ENCODE data around the gene PRH1.

The PRH1 gene

DNA sequence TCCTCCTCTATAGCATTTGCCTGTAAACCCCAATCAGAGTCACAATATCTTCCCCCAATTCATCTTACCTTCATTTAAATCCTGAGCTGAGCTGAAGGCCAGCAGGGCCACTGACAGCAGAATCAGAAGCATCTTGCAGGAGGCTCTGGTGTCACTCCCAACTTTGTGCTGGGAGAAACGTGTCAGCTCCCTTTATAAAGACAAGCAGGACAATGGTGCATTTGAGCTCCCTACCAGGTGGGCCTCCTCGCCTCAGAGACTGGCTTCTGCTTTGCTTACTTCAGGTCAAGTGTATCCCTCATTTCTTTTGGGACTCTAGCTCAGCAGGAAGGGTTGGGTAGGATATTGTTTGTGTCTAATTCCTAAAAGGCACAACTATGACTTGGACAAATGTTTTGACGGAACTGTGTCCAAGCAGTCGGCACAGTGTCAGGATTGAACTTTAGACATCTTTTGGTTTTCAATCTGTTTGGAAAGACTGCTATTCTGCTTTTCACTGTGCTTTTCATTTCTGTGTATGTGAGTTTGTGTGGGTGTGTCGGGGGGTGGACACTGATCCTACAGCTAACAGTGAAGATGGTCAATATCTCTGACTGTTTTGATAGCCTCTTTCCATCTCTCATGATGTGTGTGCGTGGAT is at the start of gene PRH1:
Gene PRH1, minus strand, starts transcription at position 170 of the 640 bp plus-strand sequence. Its CDS starts 38 bp downstream, at position 132.
- DNase-seq (ENCODE audit: low read depth in 1 of 2, low spot score in 1 of 2): no peak

GRCh38 chr12:10928746-10929286 is 44.8 kb upstream of the PRH1 start, which contains the start of gene PRH2:
PRH2 (plus strand) TSS chr12:10929236; CDS start chr12:10929274, 38 bp downstream.
- no peak for DNase-seq (ENCODE audit: low read depth in 1 of 2, low spot score in 1 of 2)

DNA sequence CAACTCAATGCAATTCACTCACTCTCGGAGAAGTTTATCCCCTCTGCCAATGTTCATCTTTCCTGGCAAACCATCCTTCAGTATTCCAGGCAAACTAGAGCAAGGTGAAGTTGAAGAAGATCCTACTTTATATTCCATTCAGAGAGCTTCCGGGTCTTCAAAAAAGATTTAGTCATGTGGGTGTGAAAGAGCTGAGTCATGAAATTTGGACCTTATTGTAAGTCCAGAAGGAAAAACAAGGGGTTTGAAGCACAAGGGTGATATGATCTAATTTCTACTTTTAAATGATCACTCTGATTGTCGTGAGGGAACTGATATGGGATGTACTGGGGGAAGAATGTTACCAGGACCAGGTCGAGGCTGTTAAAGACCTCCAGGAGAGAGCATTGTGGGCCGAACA is 42.2 kb upstream of the PRH1 start:
- DNase-seq (ENCODE audit: low read depth in 1 of 2, low spot score in 1 of 2): no peak

- DNase-seq (ENCODE audit: low read depth in 1 of 2, low spot score in 1 of 2): no peak
Measured at GRCh38 chr12:10919809-10920208, 35.8 kb upstream of the PRH1 start.

DNA sequence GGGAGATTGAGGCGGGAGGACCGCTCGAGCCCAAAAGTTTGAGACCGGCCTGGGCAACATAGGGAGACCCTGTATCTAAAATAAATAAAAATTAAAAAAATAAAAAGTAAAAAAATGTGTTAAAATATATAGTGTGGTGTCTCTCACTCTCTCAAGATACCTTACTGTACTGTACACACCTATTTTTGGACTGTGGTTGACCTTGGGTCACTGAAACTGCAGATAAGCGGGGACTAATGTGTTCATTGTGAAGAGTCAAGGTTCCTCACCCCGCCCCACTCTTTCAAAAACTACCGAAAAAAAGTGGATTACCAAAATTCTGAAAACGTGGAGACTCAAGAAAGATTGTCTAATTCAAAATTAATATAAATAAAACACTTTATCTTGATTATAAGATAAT is 26.3 kb upstream of the PRH1 start:
- no peak for DNase-seq (ENCODE audit: low read depth in 1 of 2, low spot score in 1 of 2)

DNA sequence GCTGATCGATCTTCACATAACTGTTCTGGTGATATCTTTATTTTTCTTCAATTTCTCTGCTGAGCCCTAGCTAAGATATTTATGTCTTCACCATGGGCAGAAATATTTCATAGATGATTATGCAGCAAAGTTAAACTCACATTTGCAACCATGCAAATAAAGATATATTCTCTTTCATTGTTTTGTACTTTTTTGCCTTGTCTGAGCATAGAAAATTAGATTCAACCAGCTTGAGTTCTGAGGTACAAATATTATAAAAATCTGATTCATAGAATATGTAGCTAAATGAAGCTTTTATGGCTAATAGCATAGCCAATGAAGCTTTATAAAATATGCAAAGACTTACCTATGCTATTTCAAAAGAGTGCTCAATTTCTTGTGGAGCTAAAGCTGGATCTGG is 25.4 kb upstream of the PRH1 start, which contains the start of gene TAS2R13:
Gene TAS2R13, minus strand, starts transcription at position 101 of the 400 bp plus-strand sequence. CDS start 264 bp downstream, outside the sequence.
- no peak for DNase-seq (ENCODE audit: low read depth in 1 of 2, low spot score in 1 of 2)

DNA sequence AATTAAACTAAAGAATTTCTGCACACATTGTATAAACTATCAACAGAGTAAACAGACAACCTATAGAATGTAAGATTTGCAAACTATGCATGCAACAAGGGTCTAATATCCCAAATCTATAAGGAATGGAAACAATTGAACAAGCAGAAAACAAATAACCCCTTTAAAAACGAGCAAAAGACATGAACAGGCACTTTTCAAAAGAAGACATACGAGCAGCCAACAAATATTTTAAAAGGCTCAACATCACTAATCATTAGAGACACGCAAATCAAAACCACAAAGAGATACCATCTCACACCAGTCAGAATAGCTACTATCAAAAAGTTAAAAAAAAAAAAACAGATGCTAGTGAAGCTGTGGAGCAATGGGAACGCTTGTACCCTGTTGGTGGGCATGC is 20.6 kb upstream of the PRH1 start:
- no peak for DNase-seq (ENCODE audit: low read depth in 1 of 2, low spot score in 1 of 2)

- DNase-seq (ENCODE audit: low read depth in 1 of 2, low spot score in 1 of 2): no peak
Measured at GRCh38 chr12:10901427-10901826, 17.4 kb upstream of the PRH1 start.

DNA sequence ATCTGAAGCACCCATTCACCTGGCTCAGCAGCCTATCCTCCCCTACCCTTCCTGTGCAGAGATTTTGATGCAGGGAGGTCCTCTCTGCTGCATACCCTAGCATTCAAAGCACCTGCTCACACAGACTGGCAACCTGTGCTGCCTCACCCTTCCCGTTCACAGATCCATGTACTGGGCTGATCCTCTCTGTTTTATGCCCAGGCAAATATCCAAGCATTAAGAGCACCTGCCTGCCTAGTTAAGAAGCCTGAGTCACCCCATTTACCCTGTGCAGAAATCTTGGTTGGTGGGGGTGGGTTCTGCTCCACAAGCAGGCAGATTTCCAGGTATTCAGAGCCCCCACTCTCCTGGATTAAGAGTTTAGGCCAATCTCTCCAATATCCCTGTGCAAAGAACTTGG is 16.9 kb upstream of the PRH1 start:
- DNase-seq (ENCODE audit: low read depth in 1 of 2, low spot score in 1 of 2): no peak

GRCh38 chr12:10900530-10900929 is 16.5 kb upstream of the PRH1 start:
- no peak for DNase-seq (ENCODE audit: low read depth in 1 of 2, low spot score in 1 of 2)

GRCh38 chr12:10896854-10897253 is 12.8 kb upstream of the PRH1 start:
- DNase-seq (ENCODE audit: low read depth in 1 of 2, low spot score in 1 of 2): no peak

DNA sequence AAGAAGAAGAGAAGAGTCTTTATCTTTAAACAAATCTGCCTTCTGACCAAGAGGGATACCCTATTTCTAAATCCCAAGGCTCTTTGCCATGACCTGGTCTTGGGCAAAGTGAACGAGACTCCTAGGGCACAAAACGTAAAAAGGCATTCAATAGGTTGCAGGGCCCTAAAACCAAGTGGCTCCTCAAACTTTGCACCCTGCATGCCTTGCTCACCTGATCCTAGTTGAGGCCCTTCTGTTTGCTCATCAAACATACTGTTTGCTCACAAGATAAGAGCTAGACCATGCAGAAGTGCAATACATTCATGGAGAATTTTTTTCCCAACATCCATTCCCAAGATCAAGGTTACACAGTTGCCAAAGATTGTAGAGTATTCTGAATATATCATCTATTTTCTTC is 7.9 kb upstream of the PRH1 start:
- DNase-seq (ENCODE audit: low read depth in 1 of 2, low spot score in 1 of 2): no peak

DNA sequence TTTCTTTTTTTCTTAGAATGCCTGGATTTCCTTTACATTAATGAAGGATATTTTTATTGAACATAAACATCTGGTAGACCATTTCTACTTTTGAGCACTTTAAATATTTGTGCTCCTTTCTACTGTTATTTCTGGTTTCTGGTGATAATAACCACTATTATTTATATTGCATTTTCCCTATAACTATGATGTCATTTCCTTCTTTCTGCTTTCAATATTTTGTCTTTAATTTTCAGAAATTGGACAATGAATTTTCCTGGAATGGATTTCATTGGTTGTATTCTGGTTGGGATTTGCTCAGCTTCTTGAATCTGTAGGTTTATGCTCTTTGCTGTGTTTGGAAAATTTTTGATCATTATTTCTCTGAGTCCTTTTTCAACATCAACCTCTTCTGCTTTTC is 5.2 kb upstream of the PRH1 start:
- no peak for DNase-seq (ENCODE audit: low read depth in 1 of 2, low spot score in 1 of 2)

DNA sequence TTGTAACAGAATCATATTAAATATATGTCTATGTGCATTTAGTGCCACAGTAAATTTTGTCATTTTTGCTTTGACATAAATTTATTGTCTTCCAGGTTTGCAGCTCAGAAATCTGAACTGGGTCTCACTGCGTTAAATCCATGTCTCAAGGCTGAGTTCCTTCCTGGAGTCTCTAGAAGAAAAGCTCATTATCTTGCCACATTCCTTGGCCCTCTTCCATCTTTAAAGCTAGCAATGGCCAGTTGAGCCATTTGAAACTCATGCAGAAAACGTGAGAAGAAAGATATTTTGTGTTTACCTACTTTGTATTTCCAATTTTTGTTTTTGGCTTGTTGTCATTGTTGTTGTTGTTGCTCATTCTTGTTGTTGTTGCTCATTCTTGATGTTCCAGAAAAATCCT is 10.7 kb downstream of the PRH1 start:
- DNase-seq (ENCODE audit: low read depth in 1 of 2, low spot score in 1 of 2): no peak

DNA sequence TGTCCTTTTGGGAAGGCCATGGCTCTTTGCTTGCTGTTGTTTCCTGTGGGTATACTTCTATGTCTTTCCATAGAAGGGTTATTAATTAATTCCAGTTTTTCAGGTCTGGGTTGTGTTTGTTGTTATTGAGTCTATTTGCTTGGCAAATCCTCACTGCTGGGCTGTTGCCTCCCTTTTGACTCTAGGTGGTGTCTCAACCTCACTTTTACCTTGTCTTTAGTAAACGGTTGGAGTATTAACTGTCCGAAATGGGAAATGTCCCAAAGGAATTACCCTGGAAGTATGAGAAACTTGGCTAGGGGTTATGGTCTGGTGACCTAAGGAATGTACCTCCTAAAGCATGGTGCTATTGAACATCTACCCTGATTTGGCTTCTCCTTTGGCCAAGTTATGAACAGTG is 16.7 kb downstream of the PRH1 start:
- DNase-seq (ENCODE audit: low read depth in 1 of 2, low spot score in 1 of 2): no peak

GRCh38 chr12:10863512-10864218 is 20.4 kb downstream of the PRH1 start:
- DNase-seq (ENCODE audit: low read depth in 1 of 2, low spot score in 1 of 2): no peak

- no peak for DNase-seq (ENCODE audit: low read depth in 1 of 2, low spot score in 1 of 2)
Measured at GRCh38 chr12:10861366-10861765, 22.7 kb downstream of the PRH1 start.

DNA sequence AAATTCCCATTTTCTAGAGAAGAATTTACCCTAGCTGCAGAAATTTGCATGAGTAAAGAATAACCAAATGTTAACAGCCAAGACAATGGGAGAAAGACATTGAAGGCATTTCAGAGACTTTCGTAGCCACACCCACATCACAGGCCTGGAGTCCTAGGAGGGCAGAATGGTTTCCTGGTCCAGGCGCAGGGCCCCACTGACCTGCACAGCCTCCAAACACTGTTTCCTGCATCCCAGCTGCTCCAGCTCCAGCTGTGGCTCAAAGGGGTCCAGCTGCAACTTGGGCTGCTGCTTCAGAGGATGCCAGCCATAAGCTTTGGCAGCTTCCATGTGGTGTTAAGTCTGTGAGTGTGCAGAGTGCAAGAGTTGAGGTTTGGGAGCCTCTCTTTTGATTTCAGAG is 28.2 kb downstream of the PRH1 start:
- DNase-seq (ENCODE audit: low read depth in 1 of 2, low spot score in 1 of 2): no peak

DNA sequence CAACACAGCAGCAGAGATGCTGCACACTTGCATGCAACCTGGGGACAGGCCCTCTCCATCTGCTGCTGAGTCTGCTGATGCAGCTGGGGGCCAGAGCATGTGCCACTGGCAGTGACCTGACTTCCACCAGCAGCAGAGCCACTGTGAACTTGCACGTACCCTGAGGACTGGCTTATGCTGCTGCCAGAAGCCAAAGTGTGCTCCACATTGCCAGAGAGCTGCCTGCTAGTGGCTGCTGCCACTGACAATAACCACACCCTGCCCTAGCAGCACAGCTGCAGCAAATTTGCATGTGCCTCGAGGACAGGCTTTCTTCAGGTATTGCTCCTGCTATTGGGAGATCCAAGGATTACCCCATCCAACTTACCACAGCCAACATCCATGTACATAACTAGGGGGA is 30.3 kb downstream of the PRH1 start:
- no peak for DNase-seq (ENCODE audit: low read depth in 1 of 2, low spot score in 1 of 2)

GRCh38 chr12:10851243-10851858 is 32.7 kb downstream of the PRH1 start:
- no peak for DNase-seq (ENCODE audit: low read depth in 1 of 2, low spot score in 1 of 2)

DNA sequence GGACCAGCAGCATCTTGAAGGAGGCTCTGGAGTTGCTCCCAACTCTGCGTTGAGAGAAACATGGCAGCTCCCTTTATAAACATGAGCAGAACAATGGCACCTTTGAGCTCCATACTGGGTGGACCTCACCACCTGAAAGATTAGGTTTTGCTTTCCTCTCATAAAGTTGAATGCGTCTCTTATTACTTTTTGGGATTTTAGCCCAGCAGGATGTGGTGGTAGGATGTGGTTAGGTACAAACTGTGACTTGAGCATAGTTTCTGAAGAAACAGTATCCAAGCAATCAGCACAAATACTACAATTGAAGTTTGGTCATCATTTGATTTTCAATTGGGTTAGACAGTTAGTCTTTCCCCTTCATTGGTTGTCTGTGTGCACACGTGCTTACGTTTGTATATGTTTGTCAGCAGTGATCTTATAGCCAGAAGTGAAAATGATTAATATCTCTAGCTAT is 34.6 kb downstream of the PRH1 start, which contains the start of gene PRR4:
Gene PRR4, minus strand, starts transcription at position 51 of the 454 bp plus-strand sequence. Its CDS starts 38 bp downstream, at position 13.
- no peak for DNase-seq (ENCODE audit: low read depth in 1 of 2, low spot score in 1 of 2)

- DNase-seq (ENCODE audit: low read depth in 1 of 2, low spot score in 1 of 2): no peak
Measured at GRCh38 chr12:10847744-10848143, 36.3 kb downstream of the PRH1 start.

All from stimulated activated CD4-positive, alpha-beta T cell treated with anti-CD3 and anti-CD28 coated beads, Interleukin-15, amount 100 ng/mL, for 1 hour (primary cell).